K562 (cell line): ENCODE results near the gene HSF4. TPM values are rescaled to one million over a fixed set of nuclear protein-coding genes. Genes with fewer than 3 reads are reported as not detected.

Experiments
- ATAC-seq: fragments of 200-7000 bp; cut with Tn5 transposase; 3 replicates; pipeline ENCODE4 v1.9.1; 2020; ENCODE audit warnings: moderate library complexity
- BruUV-seq: library from RNA; stranded (reverse); fragments of 400-500 nt; replicated peaks from 2 replicates; lab custom pipeline; 2021; lab: Mats Ljungman, UMichigan
- CTCF ChIA-PET: fragments of 300-600 bp; formaldehyde crosslinking; extraction: SDS; loops from one replicate; lab custom pipeline; 2021; ENCODE audit warnings: low intra/inter-chr PET ratio; lab: Yijun Ruan, JAX
- POLR2A ChIA-PET: fragments of 300-600, 350-650 bp; sonication (Branson Sonifier 250); formaldehyde crosslinking; extraction: SDS; loops from one replicate; lab custom pipeline; 2021; ENCODE audit warnings: antibody characterized with exemption, inconsistent platforms; lab: Yijun Ruan, JAX
- DNase-seq, 4 experiments: peaks; one replicate each; pipeline versions ENCODE4 v3.0.0 to v3.0.0-alpha.2; 2011 to 2018; ENCODE audit warnings: low spot score in 3 of 4, mixed read lengths in 3 of 4; ENCODE audit errors: extremely low read depth in 1 of 4
- FAIRE-seq: peaks from 2 replicates; lab custom pipeline; 2011; peaks lifted over from hg19 to GRCh38; lab: Jason Lieb, UNC
- H2AFZ ChIP-seq: 2 replicates; pipeline ENCODE4 v1.6.0; 2011; ENCODE audit warnings: low read depth, low read length, control low read depth, inconsistent platforms
- H3K27ac ChIP-seq: fragments of 200-600 bp; 3 replicates; pipeline ENCODE4 v1.8.0; 2011; ENCODE audit warnings: low read depth, mild to moderate bottlenecking, control low read depth, inconsistent platforms, low read length, moderate library complexity, mixed read lengths; ENCODE audit errors: extremely low read depth
- H3K27me3 ChIP-seq, 2 experiments: fragments of 300-600 bp in 1 of 2; 2 replicates in 1 of 2; 3 replicates in 1 of 2; pipeline versions ENCODE4 v1.6.0 to v1.8.0; 2011; ENCODE audit warnings: inconsistent platforms in 2 of 2, low read length in 2 of 2, mild to moderate bottlenecking in 1 of 2, mixed read lengths in 1 of 2, moderate library complexity in 1 of 2; ENCODE audit not compliant: control insufficient read depth in 2 of 2, insufficient read depth in 2 of 2
- H3K36me3 ChIP-seq: fragments of 300-600 bp; 3 replicates; pipeline ENCODE4 v1.8.0; 2011; ENCODE audit warnings: mild to moderate bottlenecking, low read length, inconsistent platforms; ENCODE audit not compliant: control insufficient read depth, insufficient read depth
- H3K4me1 ChIP-seq, 2 experiments: fragments of 200-600 bp in 1 of 2; replicated peaks in 1 of 2; 2 replicates in 1 of 2; 3 replicates in 1 of 2; pipeline versions ENCODE4 v1.5.1 to v1.8.0; 2011; ENCODE audit warnings: inconsistent platforms in 2 of 2, low read length in 2 of 2, mild to moderate bottlenecking in 1 of 2, mixed read lengths in 1 of 2, moderate library complexity in 1 of 2; ENCODE audit not compliant: control insufficient read depth in 2 of 2, insufficient read depth in 2 of 2
- H3K4me2 ChIP-seq: 2 replicates; pipeline ENCODE4 v1.6.1; 2011; ENCODE audit warnings: low read length, control low read depth, inconsistent platforms, mixed read lengths; ENCODE audit not compliant: insufficient read depth
- H3K4me3 ChIP-seq: fragments of 200-600 bp; sonication (generic), shearing (Covaris generic); 2 replicates; pipeline ENCODE4 v1.5.1; 2016; ENCODE audit warnings: control low read depth, inconsistent platforms
- H3K79me2 ChIP-seq: fragments of 200-600 bp; 3 replicates; pipeline ENCODE4 v1.8.0; 2011; ENCODE audit warnings: low read length, inconsistent platforms; ENCODE audit not compliant: control insufficient read depth, insufficient read depth
- H3K9ac ChIP-seq, 2 experiments: 2 replicates each; pipeline versions ENCODE4 v1.6.0 to v1.6.1; 2011; ENCODE audit warnings: low read depth in 2 of 2, low read length in 2 of 2, control low read depth in 1 of 2, inconsistent platforms in 1 of 2, mild to moderate bottlenecking in 1 of 2, mixed read lengths in 1 of 2; ENCODE audit not compliant: insufficient read depth in 1 of 2
- H3K9me1 ChIP-seq: one replicate; pipeline ENCODE4 v1.6.0; 2011; ENCODE audit warnings: inconsistent platforms, mild to moderate bottlenecking, low read length, moderate library complexity; ENCODE audit not compliant: control insufficient read depth, insufficient read depth
- H3K9me3 ChIP-seq: replicated peaks from 2 replicates; pipeline ENCODE4 v1.5.1; 2011; ENCODE audit warnings: low read depth, low read length, inconsistent platforms; ENCODE audit not compliant: control insufficient read depth, insufficient read depth
- H4K20me1 ChIP-seq: replicated peaks from 2 replicates; pipeline ENCODE4 v1.6.1; 2011; ENCODE audit warnings: low read length, inconsistent platforms, mixed read lengths; ENCODE audit not compliant: control insufficient read depth, insufficient read depth
- ETS1 ChIP-seq: conservative IDR thresholded peaks from 2 replicates; pipeline ENCODE4 v1.6.1; 2011; ENCODE audit warnings: low read depth, mild to moderate bottlenecking, low read length; ENCODE audit not compliant: control insufficient read depth
- FOXK2 ChIP-seq, 2 experiments: fragments of 450-650 bp; IDR thresholded peaks in 1 of 2; conservative IDR thresholded peaks in 1 of 2; 2 replicates each; pipeline ENCODE4 v1.6.1; 2016; ENCODE audit warnings: low read depth in 2 of 2, mild to moderate bottlenecking in 1 of 2
- HNRNPK ChIP-seq: fragments of 200-400 bp; formaldehyde crosslinking; IDR thresholded peaks from one replicate; pipeline ENCODE4 v1.6.1; 2018; ENCODE audit warnings: mild to moderate bottlenecking, low read depth, low read length; ENCODE audit not compliant: poor library complexity, severe bottlenecking
- L3MBTL2 ChIP-seq: fragments of 450-650 bp; IDR thresholded peaks from 2 replicates; pipeline ENCODE4 v1.6.1; 2016; ENCODE audit warnings: mild to moderate bottlenecking, moderate library complexity
- MAX ChIP-seq: sonication (generic); formaldehyde crosslinking; IDR thresholded peaks from 2 replicates; pipeline ENCODE4 v1.9.0; 2022; ENCODE audit warnings: mild to moderate bottlenecking, missing genetic modification reagents
- MCM2 ChIP-seq: fragments of 450-650 bp; IDR thresholded peaks from 2 replicates; pipeline ENCODE4 v1.6.1; 2017; ENCODE audit warnings: low read depth, mild to moderate bottlenecking
- NKRF ChIP-seq: fragments of 450-650 bp; IDR thresholded peaks from 2 replicates; pipeline ENCODE4 v1.6.1; 2016; ENCODE audit warnings: borderline replicate concordance
- NRF1 ChIP-seq, 2 experiments: fragments of 450-650 bp; IDR thresholded peaks in 1 of 2; conservative IDR thresholded peaks in 1 of 2; 2 replicates each; pipeline ENCODE4 v1.6.1; 2014; ENCODE audit warnings: mild to moderate bottlenecking in 2 of 2
- TBP ChIP-seq: optimal IDR thresholded peaks from 2 replicates; pipeline ENCODE3; 2011; ENCODE audit warnings: low read depth, low read length, improper control_type of control experiment
- TEAD4 ChIP-seq, 2 experiments: sonication (generic) in 1 of 2; formaldehyde crosslinking in 1 of 2; IDR thresholded peaks; 2 replicates each; pipeline versions ENCODE4 v1.6.1 to v1.8.0; 2012 to 2022; ENCODE audit warnings: borderline replicate concordance in 1 of 2, inconsistent platforms in 1 of 2, low read length in 1 of 2, mild to moderate bottlenecking in 1 of 2, missing genetic modification reagents in 1 of 2
- THRAP3 ChIP-seq: fragments of 450-650 bp; IDR thresholded peaks from 2 replicates; pipeline ENCODE4 v1.6.1; 2016; ENCODE audit warnings: mild to moderate bottlenecking, inconsistent platforms, borderline replicate concordance
- TRIM24 ChIP-seq, 2 experiments: fragments of 450-650 bp; IDR thresholded peaks; 2 replicates each; pipeline ENCODE4 v1.6.1; 2016
- ZNF121 ChIP-seq: sonication (generic); formaldehyde crosslinking; conservative IDR thresholded peaks from 2 replicates; pipeline ENCODE4 v1.8.0; 2022; ENCODE audit warnings: missing genetic modification reagents
- ZNF644 ChIP-seq: fragments of 200-800 bp; sonication (Bioruptor generic); IDR thresholded peaks from 2 replicates; pipeline ENCODE4 v1.6.1; 2016; ENCODE audit warnings: low read depth, missing genetic modification characterization, missing compliant biosample characterization
- WGBS: fragments of 100-300 bp; shearing (Covaris generic); methylation state at CpG from one replicate; pipeline ENCODE4 v1.1.6; 2016; ENCODE audit warnings: low coverage, mixed read lengths; ENCODE audit not compliant: insufficient coverage; ENCODE audit errors: missing lambda C conversion rate; 5-methylcytosine and 5-hydroxymethylcytosine counted together
- in situ Hi-C: fragments of 300-500 bp; cut with MboI; formaldehyde crosslinking; loops from 4 replicates; pipeline ENCODE4 v1.15.0; 2018; ENCODE audit warnings: inconsistent platforms, mixed read lengths
- intact Hi-C: fragments of 100-400 bp; cut with micrococcal nuclease; formaldehyde crosslinking; loops from 2 replicates; pipeline ENCODE4 v1.14.2; 2022
- polyA plus RNA-seq, 8 experiments: library from polyadenylated mRNA; depleted of rRNA in 4 of 8; stranded (reverse) in 5 of 8; unstranded in 3 of 8; fragments of >200 nt; fragmentation: Nextera tagmentation in 2 of 8; fragmentation: Illumina TruSeq in 1 of 8; extraction: Ambion mirVana in 2 of 8; extraction: Trizol in 1 of 8; gene quantifications; 2 replicates each; pipeline versions ENCODE4 v1.2.1 to v1.2.3, GENCODE V29; 2011 to 2014; ENCODE audit warnings: inconsistent platforms in 1 of 8, missing spikeins in 1 of 8
- total RNA-seq, 7 experiments: library from RNA; depleted of rRNA in 6 of 7; stranded (reverse); fragments of >200 nt in 6 of 7; fragmentation: Illumina TruSeq in 2 of 7; extraction: Trizol in 2 of 7; gene quantifications; 2 replicates each; pipeline versions ENCODE4 v1.2.1 to v1.2.3, GENCODE V29; 2011 to 2021; ENCODE audit warnings: low replicate concordance in 1 of 7

The HSF4 gene
- total and polyA plus RNA-seq, 9 of the 15 experiments (the other 6 are each of a cell fraction or from before 2014, with no cell fraction given), result 0.50 to 35.4 (median 8.8) TPM; not detected in 1

GRCh38 chr16:67190448-67191399 is 26.2 kb downstream of the HSF4 start:
- Histone ChIP-seq H3K27ac (peak overlapping the region; percentile 11; the same call in 1 of the 3 replicates), H3K9ac (peak overlapping the region; percentile 19 to 24; a peak in 1 of 4 replicates), H3K4me3 (no peak overlapping the region), H3K4me1 (peaks cover 39 to 71% of the 10 kb centered on the region in 2 experiments), H3K27me3 (no peaks in the 10 kb centered on the region), H3K36me3 (peaks cover 30% of the 10 kb centered on the region), H3K9me1 (no peaks in the 10 kb centered on the region), H3K79me2 (peaks cover 42% of the 10 kb centered on the region), H3K4me2 (peak overlapping the region; percentile 97), H3K9me3 (no peaks in the 10 kb centered on the region), H4K20me1 (0 out of 2 replicates have a peak, but pooled peaks cover 2% of the 10 kb centered on the region), H2AFZ (peak overlapping the region; percentile 88)
- ChIA-PET POLR2A (interaction anchor here (0.6 to 1.1 kb wide), 6 partner anchors 30 to 172 kb away, joined by 3 to 4 read pairs (median 4); partner anchors contain the start of genes FBXL8, TMEM208 and TRADD), CTCF (no interaction called here)
- in situ Hi-C loops (no loop called here), intact Hi-C loops (loop anchor here (5.0 kb wide), 1 partner anchor 37 kb away; the partner anchor contains the start of gene TMEM208)
- 38% methylated on average over 13 of the region's 13 CpGs for WGBS
- BruUV-seq, result no TSS peak
- peak; percentile 85 for FAIRE-seq
- peak; percentile 26 for ATAC-seq
- peak in 1 of 4 experiments; percentile 73 for DNase-seq
- TF ChIP-seq NKRF (no peak), TEAD4 (IDR thresholded peaks at IDR 0.05; ENCODE audit: low read length) (peak; percentile 28; the same call in 1 of the 2 replicates), TEAD4 (CRISPR knock-in tag; IDR thresholded peaks at IDR 0.05; ENCODE audit: borderline replicate concordance) (no peak), ETS1 (0 out of 2 replicates have a peak, but pooled peaks have one; percentile 39), ZNF644 (tag) (no peak), MCM2 (no peak), HNRNPK (no peak), NRF1 (conservative IDR thresholded peaks at IDR 0.05 in 1 of 2, IDR thresholded peaks at IDR 0.05 in 1 of 2) (peak in 1 of 2 experiments; percentile 28; a peak in 1 of 4 replicates), FOXK2 (conservative IDR thresholded peaks at IDR 0.05 in 1 of 2, IDR thresholded peaks at IDR 0.05 in 1 of 2; ENCODE audit: low read depth in 2 of 2) (peak; percentile 43 to 68; a peak in 1 of 4 replicates), TRIM24 (IDR thresholded peaks at IDR 0.05) (peak in 1 of 2 experiments; percentile 23; a peak in 1 of 4 replicates), ZNF121 (CRISPR knock-in tag) (peak; percentile 65), MAX (CRISPR knock-in tag) (peak; percentile 30; the same call in 1 of the 2 replicates), TBP (peak; percentile 40), L3MBTL2 (no peak), THRAP3 (no peak)
